ENCODE results near the gene AUP1.

AUP1 gene, protein sequence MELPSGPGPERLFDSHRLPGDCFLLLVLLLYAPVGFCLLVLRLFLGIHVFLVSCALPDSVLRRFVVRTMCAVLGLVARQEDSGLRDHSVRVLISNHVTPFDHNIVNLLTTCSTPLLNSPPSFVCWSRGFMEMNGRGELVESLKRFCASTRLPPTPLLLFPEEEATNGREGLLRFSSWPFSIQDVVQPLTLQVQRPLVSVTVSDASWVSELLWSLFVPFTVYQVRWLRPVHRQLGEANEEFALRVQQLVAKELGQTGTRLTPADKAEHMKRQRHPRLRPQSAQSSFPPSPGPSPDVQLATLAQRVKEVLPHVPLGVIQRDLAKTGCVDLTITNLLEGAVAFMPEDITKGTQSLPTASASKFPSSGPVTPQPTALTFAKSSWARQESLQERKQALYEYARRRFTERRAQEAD

GRCh38 chr2:74529357-74530238 lies at the start of gene AUP1, which contains the start of gene HTRA2:
TSS of gene AUP1 (minus strand) at chr2:74529706. CDS start at chr2:74529629, 77 bp downstream.
TSS of gene HTRA2 (plus strand) at chr2:74529933. CDS start at chr2:74530007, 74 bp downstream.
- no peak for FAIRE-seq
- TF ChIP-seq, protein P1, sequence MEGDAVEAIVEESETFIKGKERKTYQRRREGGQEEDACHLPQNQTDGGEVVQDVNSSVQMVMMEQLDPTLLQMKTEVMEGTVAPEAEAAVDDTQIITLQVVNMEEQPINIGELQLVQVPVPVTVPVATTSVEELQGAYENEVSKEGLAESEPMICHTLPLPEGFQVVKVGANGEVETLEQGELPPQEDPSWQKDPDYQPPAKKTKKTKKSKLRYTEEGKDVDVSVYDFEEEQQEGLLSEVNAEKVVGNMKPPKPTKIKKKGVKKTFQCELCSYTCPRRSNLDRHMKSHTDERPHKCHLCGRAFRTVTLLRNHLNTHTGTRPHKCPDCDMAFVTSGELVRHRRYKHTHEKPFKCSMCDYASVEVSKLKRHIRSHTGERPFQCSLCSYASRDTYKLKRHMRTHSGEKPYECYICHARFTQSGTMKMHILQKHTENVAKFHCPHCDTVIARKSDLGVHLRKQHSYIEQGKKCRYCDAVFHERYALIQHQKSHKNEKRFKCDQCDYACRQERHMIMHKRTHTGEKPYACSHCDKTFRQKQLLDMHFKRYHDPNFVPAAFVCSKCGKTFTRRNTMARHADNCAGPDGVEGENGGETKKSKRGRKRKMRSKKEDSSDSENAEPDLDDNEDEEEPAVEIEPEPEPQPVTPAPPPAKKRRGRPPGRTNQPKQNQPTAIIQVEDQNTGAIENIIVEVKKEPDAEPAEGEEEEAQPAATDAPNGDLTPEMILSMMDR (IDR thresholded peaks at IDR 0.05; ENCODE audit: insufficient read depth, missing control alignments): no peak
- DNase-seq (ENCODE audit: insufficient read length, low spot score): peak; percentile 99

- DNase-seq (ENCODE audit: insufficient read length, low spot score) (no peak), FAIRE-seq (no peak)
- TF ChIP-seq, protein P1 (IDR thresholded peaks at IDR 0.05; ENCODE audit: insufficient read depth, missing control alignments): no peak
Observed at GRCh38 chr2:74578408-74578807, 48.9 kb upstream of the AUP1 start.

GRCh38 chr2:74577448-74577847 lies 47.9 kb upstream of the AUP1 start:
- DNase-seq (ENCODE audit: insufficient read length, low spot score) (no peak), FAIRE-seq (no peak)
- TF ChIP-seq, protein P1 (IDR thresholded peaks at IDR 0.05; ENCODE audit: insufficient read depth, missing control alignments): no peak

GRCh38 chr2:74576863-74577229 lies 47.3 kb upstream of the AUP1 start:
- FAIRE-seq: no peak
- TF ChIP-seq, protein P1 (IDR thresholded peaks at IDR 0.05; ENCODE audit: insufficient read depth, missing control alignments): no peak
- no peak for DNase-seq (ENCODE audit: insufficient read length, low spot score)

- DNase-seq (ENCODE audit: insufficient read length, low spot score): no peak
- FAIRE-seq: no peak
Observed at GRCh38 chr2:74576211-74576862, 46.8 kb upstream of the AUP1 start.

DNA sequence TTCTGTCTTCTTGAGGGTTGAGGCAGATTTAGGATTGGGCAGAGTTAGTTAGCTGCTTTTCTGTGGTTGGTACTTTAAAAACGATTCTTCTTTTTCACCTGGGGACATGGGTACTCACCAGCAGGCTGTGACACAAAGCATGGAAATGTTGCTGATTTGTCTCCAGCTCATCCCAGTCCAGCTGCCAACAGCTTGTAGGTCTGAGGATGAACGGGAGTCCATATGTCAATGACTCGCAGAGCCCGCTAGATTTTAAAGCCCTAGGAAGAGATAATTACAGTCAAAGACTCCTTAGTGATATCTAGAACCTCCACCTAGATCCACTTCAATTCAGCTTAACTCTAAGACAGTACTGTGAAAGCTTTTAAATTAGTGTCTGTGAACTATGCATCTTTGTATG lies 45.8 kb upstream of the AUP1 start:
- DNase-seq (ENCODE audit: insufficient read length, low spot score) (no peak), FAIRE-seq (no peak)
- TF ChIP-seq, protein P1 (IDR thresholded peaks at IDR 0.05; ENCODE audit: insufficient read depth, missing control alignments): no peak

More at GRCh38 chr2:74576211-74576862, 46.8 kb upstream of the AUP1 start:
- TF ChIP-seq, protein P1 (IDR thresholded peaks at IDR 0.05; ENCODE audit: insufficient read depth, missing control alignments): no peak
